Esophagus squamous epithelium (tissue), 5 donors: Measurements from ENCODE around the gene SLC2A13. TPM values are rescaled to one million over a fixed set of nuclear protein-coding genes. Genes with fewer than 3 reads are reported as not detected.
"Not testable (repeated sequence)": the region's sequence is repeated elsewhere in the genome, so short reads cannot be mapped to it uniquely, and the experiment has no call there.

Source experiments
- DNase-seq: peaks from one replicate; lab custom pipeline; 2025; lab: John Stamatoyannopoulos, UW
- H3K27ac ChIP-seq, 4 donors: fragments of 200-600 bp; sonication (generic); one replicate each; pipeline ENCODE4 v1.5.1; 2016 to 2019; ENCODE audit warnings: mild to moderate bottlenecking in 1 of 4
- H3K27me3 ChIP-seq, 4 donors: fragments of 200-600 bp; sonication (generic); 1 replicate in 3 of 4; 2 replicates in 1 of 4; pipeline versions ENCODE4 v1.5.1 to v1.6.0; 2017 to 2021; ENCODE audit warnings: antibody characterized with exemption in 1 of 4
- H3K36me3 ChIP-seq, 3 donors: fragments of 200-600 bp; sonication (generic); one replicate each; pipeline ENCODE4 v1.5.1; 2016 to 2019
- H3K4me1 ChIP-seq, 3 donors: fragments of 200-600 bp; sonication (generic); one replicate each; pipeline ENCODE4 v1.5.1; 2017 to 2019
- H3K4me3 ChIP-seq, 4 donors: fragments of 200-600 bp; sonication (generic); 1 replicate in 3 of 4; 2 replicates in 1 of 4; pipeline ENCODE4 v1.5.1; 2016 to 2019; ENCODE audit warnings: mild to moderate bottlenecking in 2 of 4, moderate library complexity in 1 of 4
- H3K9me3 ChIP-seq, 3 donors: fragments of 200-600 bp; sonication (generic); one replicate each; pipeline ENCODE4 v1.5.1; 2016 to 2019
- POLR2A ChIP-seq, 4 donors: fragments of 450-650 bp; IDR thresholded peaks; one replicate each; pipeline ENCODE4 v1.6.1; 2017; ENCODE audit warnings: antibody characterized with exemption in 4 of 4, mild to moderate bottlenecking in 4 of 4, moderate library complexity in 3 of 4
- WGBS, 2 donors: methylation state at CpG; one replicate each; pipeline ENCODE4 v1.1.5; 2018; 5-methylcytosine and 5-hydroxymethylcytosine counted together
- intact Hi-C: fragments of 100-400 bp; cut with DNase I; formaldehyde crosslinking; loops from one replicate; pipeline ENCODE4 v1.15.0; 2022
- total RNA-seq, 4 donors: library from RNA; depleted of rRNA; stranded (reverse); fragments of >200 nt; gene quantifications; one replicate each; pipeline ENCODE4 v1.1.0, GENCODE V29; 2016
- TF ChIP-seq, protein P1 (sequence below), 6 experiments: fragments of 450-650 bp in 4 of 6; fragments of 200-600 bp in 2 of 6; sonication (generic) in 2 of 6; IDR thresholded peaks; one replicate each; pipeline ENCODE4 v1.5.1; 2016 to 2019; ENCODE audit warnings: antibody characterized with exemption in 6 of 6, mild to moderate bottlenecking in 4 of 6, moderate library complexity in 4 of 6
- donor health status: DM: yes; HTN: yes; CAD: no.

SLC2A13 gene
- total RNA-seq, 4 donors from 2014 or later, result 2.6 to 10.5 (median 4.0) TPM

DNA sequence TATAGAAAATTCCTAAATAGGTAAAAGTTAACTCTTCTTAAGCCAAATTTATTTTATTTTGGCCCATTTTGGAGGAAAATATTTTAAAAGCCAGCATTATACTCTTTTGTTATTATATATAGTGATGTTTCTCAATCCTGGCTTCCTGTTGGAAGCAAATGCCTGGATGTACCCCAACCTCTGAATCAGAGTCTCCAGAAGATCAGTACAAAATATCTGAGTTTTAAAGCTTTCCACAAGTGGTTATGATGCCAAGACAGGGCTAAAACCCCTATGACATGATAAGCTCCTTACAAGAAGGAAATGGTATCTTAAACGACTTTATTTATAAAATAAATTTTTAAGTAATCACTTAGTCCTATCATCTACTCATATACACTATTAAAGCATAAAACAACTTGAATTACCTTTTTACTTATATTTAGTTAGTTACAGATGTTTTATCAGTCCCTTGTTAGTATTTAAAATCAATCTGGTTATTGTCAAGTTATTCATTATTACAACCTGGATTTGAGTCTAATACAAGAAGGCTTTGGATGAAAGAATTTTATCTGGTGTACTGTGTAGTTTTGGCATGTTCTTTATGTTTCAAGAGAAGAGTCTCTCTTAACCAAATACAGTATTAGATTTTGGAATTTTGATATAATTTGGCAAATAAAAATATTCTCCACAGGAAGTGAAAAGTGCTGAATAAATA, 238.1 kb downstream of the SLC2A13 start:
- DNase-seq, result no peak
- Histone ChIP-seq H3K27ac (no peak overlapping the region), H3K4me3 (no peak overlapping the region), H3K27me3 (no peaks in the 10 kb centered on the region), H3K9me3 (no peaks in the 10 kb centered on the region), H3K4me1 (no peaks in the 10 kb centered on the region), H3K36me3 (no peaks in the 10 kb centered on the region)
- intact Hi-C loops, result no loop called here
- TF ChIP-seq, protein P1, sequence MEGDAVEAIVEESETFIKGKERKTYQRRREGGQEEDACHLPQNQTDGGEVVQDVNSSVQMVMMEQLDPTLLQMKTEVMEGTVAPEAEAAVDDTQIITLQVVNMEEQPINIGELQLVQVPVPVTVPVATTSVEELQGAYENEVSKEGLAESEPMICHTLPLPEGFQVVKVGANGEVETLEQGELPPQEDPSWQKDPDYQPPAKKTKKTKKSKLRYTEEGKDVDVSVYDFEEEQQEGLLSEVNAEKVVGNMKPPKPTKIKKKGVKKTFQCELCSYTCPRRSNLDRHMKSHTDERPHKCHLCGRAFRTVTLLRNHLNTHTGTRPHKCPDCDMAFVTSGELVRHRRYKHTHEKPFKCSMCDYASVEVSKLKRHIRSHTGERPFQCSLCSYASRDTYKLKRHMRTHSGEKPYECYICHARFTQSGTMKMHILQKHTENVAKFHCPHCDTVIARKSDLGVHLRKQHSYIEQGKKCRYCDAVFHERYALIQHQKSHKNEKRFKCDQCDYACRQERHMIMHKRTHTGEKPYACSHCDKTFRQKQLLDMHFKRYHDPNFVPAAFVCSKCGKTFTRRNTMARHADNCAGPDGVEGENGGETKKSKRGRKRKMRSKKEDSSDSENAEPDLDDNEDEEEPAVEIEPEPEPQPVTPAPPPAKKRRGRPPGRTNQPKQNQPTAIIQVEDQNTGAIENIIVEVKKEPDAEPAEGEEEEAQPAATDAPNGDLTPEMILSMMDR (IDR thresholded peaks at IDR 0.05), result no peak
- no peak for TF ChIP-seq POLR2A (IDR thresholded peaks at IDR 0.05)
- WGBS, 2 donors, result 59 to 69% methylated on average over 1 of the region's 1 CpG

DNA sequence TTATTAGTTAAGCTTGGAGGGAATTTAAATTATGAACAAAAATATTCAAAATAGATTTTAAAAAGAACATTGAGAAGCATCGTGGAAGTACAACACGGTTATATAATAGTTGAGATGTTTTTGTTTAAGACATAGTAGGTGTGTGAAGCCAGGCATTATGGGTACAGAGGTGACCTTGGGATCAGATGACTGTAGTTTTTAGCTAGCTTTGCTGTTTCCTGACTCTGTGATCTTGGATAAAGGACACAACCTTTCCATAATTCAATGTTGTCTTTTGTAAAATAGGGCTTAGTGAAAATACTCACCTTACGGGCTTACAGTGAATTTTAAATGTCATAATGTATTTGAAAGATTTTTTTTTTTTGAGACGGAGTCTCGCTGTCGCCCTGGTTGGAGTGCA, 239.7 kb downstream of the SLC2A13 start:
- 93 to 94% methylated on average over 5 to 6 of the region's 6 CpGs for WGBS, 2 donors

DNA sequence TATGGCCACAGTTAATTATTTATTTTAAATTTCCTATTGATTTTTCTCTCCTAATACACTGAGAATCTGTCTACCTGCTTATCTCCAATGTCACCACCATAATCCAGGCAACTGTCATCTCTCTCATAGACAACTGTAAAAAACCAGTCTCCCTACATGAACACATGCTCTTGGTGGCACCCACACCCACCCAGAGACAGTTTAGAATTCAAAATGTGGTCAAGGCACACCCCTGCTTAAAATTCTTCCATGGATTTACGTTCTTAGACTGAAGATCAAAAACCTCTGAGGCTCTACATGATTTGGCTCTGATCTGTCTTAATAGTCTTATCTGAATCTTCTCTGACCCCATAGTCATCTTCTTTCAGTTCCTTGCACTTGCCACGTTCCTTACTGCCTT, 245.2 kb downstream of the SLC2A13 start:
- H3K36me3 ChIP-seq, result no peaks in the 10 kb centered on the region
- TF ChIP-seq, protein P1 (IDR thresholded peaks at IDR 0.05), result no peak
- TF ChIP-seq POLR2A (IDR thresholded peaks at IDR 0.05), result no peak
- 69 to 71% methylated on average over 2 of the region's 2 CpGs for WGBS, 2 donors
- H3K27ac ChIP-seq, result no peak overlapping the region
- H3K9me3 ChIP-seq, result no peaks in the 10 kb centered on the region
- intact Hi-C loops, result no loop called here
- no peak overlapping the region for H3K4me3 ChIP-seq
- no peak for DNase-seq
- H3K27me3 ChIP-seq, result no peaks in the 10 kb centered on the region
- H3K4me1 ChIP-seq, result no peaks in the 10 kb centered on the region

More for the DNA sequence above, 239.7 kb downstream of the SLC2A13 start:
- Histone ChIP-seq H3K27ac (no peak overlapping the region), H3K27me3 (no peaks in the 10 kb centered on the region), H3K9me3 (no peaks in the 10 kb centered on the region), H3K36me3 (no peaks in the 10 kb centered on the region), H3K4me1 (no peaks in the 10 kb centered on the region), H3K4me3 (no peak overlapping the region)
- no peak for DNase-seq
- TF ChIP-seq, protein P1 (IDR thresholded peaks at IDR 0.05), result no peak
- no peak for TF ChIP-seq POLR2A (IDR thresholded peaks at IDR 0.05)
- intact Hi-C loops, result no loop called here

DNA sequence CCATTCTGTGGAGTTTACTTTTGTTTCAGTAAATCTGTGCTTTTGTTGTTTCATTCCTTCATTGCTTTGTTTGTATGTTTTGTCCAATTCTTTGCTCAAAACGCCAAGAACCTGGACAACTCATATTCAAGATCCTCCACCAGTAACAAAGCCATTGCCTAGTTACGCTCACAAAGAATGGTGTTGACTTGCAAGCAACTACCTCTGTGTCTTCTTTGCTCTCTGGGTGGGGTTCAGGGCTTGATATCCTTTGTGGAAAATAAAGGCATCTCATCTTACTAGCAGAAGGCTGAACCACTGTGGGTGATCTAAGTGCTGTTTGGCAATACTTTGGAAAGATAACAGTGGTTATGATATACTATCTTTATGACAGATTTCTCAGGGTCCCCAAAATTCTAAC, 252.9 kb downstream of the SLC2A13 start:
- Histone ChIP-seq H3K36me3 (no peaks in the 10 kb centered on the region), H3K4me3 (no peak overlapping the region), H3K9me3 (no peaks in the 10 kb centered on the region), H3K27ac (no peak overlapping the region), H3K27me3 (no peaks in the 10 kb centered on the region), H3K4me1 (no peaks in the 10 kb centered on the region)
- WGBS, 2 donors, result 80 to 81% methylated on average over 2 of the region's 2 CpGs
- TF ChIP-seq POLR2A (IDR thresholded peaks at IDR 0.05), result no peak
- TF ChIP-seq, protein P1 (IDR thresholded peaks at IDR 0.05), result no peak
- intact Hi-C loops, result no loop called here
- no peak for DNase-seq

DNA sequence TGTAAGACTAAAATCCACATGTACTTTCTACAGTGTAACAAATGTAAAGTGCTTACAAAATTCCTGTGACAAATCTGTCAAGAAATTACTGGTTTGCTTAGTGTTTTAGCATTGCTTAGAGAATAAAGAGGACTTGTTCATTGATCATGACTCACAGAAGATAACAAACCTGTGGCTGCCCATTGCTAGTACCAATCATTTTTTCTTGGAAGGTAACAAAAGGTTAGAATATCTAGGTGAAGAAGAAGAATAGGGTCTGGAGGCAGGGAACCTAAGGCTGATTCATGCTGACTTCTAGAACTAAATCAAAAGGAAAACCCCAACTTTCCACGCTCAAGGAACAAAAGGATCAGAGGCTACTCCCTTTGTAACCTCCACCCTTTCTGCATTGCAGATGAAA, 253.5 kb downstream of the SLC2A13 start:
- Histone ChIP-seq H3K27ac (no peak overlapping the region), H3K36me3 (no peaks in the 10 kb centered on the region), H3K9me3 (no peaks in the 10 kb centered on the region), H3K4me3 (no peak overlapping the region), H3K27me3 (no peaks in the 10 kb centered on the region), H3K4me1 (no peaks in the 10 kb centered on the region)
- no peak for TF ChIP-seq POLR2A (IDR thresholded peaks at IDR 0.05)
- TF ChIP-seq, protein P1 (IDR thresholded peaks at IDR 0.05), result no peak
- intact Hi-C loops, result no loop called here
- WGBS, 2 donors, result 55 to 67% methylated on average over 1 of the region's 1 CpG
- no peak for DNase-seq

DNA sequence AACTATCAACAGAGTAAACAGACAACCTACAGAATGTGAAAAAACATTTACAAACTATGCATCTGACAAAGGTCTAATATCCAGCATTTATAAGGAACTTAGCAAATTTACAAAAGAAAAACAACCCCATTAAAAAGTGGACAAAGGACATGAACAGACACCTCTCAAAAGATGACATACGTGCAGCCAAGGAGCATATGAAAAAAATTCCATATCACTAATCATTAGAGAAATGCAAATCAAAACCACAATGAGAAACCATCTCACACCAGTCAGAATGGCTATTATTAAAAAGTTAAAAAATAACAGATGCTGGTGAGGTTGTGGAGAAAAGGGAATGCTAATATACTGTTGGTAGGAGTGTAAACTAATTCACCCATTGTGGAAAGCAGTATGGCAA, 257.7 kb downstream of the SLC2A13 start:
- intact Hi-C loops, result not testable (repeated sequence)

More for the DNA sequence above, 257.7 kb downstream of the SLC2A13 start:
- H3K27me3 ChIP-seq, H3K4me1 ChIP-seq, H3K4me3 ChIP-seq, H3K27ac ChIP-seq, H3K9me3 ChIP-seq, DNase-seq, H3K36me3 ChIP-seq: not testable (repeated sequence)
- 62 to 75% methylated on average over 1 of the region's 1 CpG for whole genome bisulfite sequencing, 2 donors
